ENCODE measurements around the gene PPFIA3. TPM values are rescaled to one million over a fixed set of nuclear protein-coding genes. Genes with fewer than 3 reads are reported as not detected.

Gene PPFIA3
- total RNA-seq, 4 donors from 2014 or later = 10.9 to 20.9 (median 13.8) TPM

DNA sequence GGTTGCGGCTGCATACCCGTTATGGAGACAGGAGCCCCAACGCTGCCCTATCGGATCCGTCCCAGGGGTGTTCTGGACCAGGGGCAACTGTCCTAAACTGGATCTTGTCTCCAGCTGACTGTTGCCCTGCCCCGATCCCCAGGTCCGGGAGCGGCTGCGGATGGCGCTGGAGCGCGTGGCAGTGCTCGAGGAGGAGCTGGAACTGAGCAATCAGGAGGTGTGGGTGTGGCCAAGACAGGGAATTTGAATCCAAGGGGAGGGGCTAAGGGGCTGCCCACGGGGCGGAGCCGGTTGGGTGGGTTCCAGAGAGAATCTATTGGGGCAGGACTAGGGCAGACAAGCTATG lies 9.9 kb downstream of the PPFIA3 start:
- TF ChIP-seq, protein P1, sequence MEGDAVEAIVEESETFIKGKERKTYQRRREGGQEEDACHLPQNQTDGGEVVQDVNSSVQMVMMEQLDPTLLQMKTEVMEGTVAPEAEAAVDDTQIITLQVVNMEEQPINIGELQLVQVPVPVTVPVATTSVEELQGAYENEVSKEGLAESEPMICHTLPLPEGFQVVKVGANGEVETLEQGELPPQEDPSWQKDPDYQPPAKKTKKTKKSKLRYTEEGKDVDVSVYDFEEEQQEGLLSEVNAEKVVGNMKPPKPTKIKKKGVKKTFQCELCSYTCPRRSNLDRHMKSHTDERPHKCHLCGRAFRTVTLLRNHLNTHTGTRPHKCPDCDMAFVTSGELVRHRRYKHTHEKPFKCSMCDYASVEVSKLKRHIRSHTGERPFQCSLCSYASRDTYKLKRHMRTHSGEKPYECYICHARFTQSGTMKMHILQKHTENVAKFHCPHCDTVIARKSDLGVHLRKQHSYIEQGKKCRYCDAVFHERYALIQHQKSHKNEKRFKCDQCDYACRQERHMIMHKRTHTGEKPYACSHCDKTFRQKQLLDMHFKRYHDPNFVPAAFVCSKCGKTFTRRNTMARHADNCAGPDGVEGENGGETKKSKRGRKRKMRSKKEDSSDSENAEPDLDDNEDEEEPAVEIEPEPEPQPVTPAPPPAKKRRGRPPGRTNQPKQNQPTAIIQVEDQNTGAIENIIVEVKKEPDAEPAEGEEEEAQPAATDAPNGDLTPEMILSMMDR (IDR thresholded peaks at IDR 0.05) = no peak
- TF ChIP-seq POLR2A (IDR thresholded peaks at IDR 0.05) = no peak
- Histone ChIP-seq H3K27me3 (no peaks in the 10 kb centered on the region), H3K4me3 (no peak overlapping the region), H3K27ac (no peak overlapping the region), H3K9me3 (no peaks in the 10 kb centered on the region), H3K4me1 (peaks cover 5 to 57% (median 27%) of the 10 kb centered on the region in 3 donors), H3K36me3 (peaks cover 0 to 15% (median 0%) of the 10 kb centered on the region in 3 donors)
- no peak for DNase-seq
- WGBS, 2 donors = 70 to 76% methylated on average over 11 to 12 of the region's 16 CpGs
- intact Hi-C loops (cut with DNase I) = no loop called here

DNA sequence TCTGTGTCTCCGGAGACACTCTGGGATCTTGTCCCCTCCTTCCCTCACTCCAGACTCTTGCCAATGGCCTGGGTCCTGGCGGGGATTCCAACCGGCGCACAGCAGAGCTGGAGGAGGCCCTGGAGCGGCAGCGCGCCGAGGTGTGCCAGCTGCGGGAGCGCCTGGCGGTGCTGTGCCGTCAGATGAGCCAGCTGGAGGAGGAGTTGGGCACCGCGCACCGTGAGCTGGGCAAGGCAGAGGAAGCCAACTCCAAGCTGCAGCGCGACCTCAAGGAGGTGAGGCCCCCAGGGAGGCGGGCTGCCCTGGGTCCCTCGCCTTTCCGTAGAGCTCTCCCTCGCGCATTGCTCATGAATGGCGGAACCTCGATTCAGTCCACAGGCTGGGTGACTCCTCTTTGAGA lies 11.0 kb downstream of the PPFIA3 start:
- H3K27ac ChIP-seq = no peak overlapping the region
- 80 to 92% methylated on average over 12 to 20 of the region's 24 CpGs for WGBS, 2 donors
- TF ChIP-seq, protein P1 (IDR thresholded peaks at IDR 0.05) = no peak
- no peak for TF ChIP-seq POLR2A (IDR thresholded peaks at IDR 0.05)
- DNase-seq = no peak
- H3K9me3 ChIP-seq = no peaks in the 10 kb centered on the region
- H3K4me3 ChIP-seq = no peak overlapping the region
- no peaks in the 10 kb centered on the region for H3K27me3 ChIP-seq
- intact Hi-C loops (cut with DNase I) = no loop called here
- H3K36me3 ChIP-seq = peaks cover 0 to 25% (median 0%) of the 10 kb centered on the region in 3 donors
- H3K4me1 ChIP-seq = peaks cover 5 to 57% (median 23%) of the 10 kb centered on the region in 3 donors

DNA sequence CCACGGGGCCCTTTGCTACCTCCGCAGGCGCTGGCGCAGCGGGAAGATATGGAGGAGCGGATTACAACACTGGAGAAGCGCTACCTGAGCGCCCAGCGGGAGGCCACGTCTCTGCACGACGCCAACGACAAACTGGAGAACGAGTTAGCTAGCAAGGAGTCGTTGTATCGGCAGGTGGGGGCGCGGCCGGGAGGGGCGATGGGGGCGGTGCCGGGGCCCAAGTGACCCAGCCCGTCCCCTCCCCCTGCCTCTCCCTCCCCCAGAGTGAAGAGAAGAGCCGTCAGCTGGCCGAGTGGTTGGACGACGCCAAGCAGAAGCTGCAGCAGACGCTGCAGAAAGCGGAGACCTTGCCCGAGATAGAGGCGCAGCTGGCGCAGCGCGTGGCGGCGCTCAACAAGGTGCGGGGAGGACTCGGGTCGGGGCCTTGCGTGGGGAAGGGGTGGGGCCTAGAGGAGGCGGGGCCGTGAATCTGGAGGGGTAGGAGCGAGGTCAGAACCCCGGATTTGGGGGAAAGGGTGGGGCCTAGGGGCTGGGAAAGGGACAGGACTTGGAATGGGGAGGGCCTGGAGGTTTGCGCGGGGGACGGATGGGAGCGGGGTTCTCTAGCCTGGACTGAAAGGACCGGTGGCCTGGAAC lies 13.7 kb downstream of the PPFIA3 start:
- H3K4me3 ChIP-seq = peak overlapping the region in 3 of 4 donors; percentile 30 to 39 (median 31)
- no peaks in the 10 kb centered on the region for H3K9me3 ChIP-seq
- H3K36me3 ChIP-seq = peaks cover 0 to 25% (median 0%) of the 10 kb centered on the region in 3 donors
- peaks cover 0 to 62% (median 28%) of the 10 kb centered on the region in 3 donors for H3K4me1 ChIP-seq
- intact Hi-C loops (cut with DNase I) = no loop called here
- WGBS, 2 donors = 12% methylated on average over 16 to 24 of the region's 49 CpGs
- H3K27ac ChIP-seq = peak overlapping the region; percentile 14 to 81 (median 52)
- no peak for TF ChIP-seq POLR2A (IDR thresholded peaks at IDR 0.05)
- TF ChIP-seq, protein P1 (IDR thresholded peaks at IDR 0.05) = no peak
- peaks cover 0 to 3% (median 0%) of the 10 kb centered on the region in 4 donors for H3K27me3 ChIP-seq
- no peak for DNase-seq

DNA sequence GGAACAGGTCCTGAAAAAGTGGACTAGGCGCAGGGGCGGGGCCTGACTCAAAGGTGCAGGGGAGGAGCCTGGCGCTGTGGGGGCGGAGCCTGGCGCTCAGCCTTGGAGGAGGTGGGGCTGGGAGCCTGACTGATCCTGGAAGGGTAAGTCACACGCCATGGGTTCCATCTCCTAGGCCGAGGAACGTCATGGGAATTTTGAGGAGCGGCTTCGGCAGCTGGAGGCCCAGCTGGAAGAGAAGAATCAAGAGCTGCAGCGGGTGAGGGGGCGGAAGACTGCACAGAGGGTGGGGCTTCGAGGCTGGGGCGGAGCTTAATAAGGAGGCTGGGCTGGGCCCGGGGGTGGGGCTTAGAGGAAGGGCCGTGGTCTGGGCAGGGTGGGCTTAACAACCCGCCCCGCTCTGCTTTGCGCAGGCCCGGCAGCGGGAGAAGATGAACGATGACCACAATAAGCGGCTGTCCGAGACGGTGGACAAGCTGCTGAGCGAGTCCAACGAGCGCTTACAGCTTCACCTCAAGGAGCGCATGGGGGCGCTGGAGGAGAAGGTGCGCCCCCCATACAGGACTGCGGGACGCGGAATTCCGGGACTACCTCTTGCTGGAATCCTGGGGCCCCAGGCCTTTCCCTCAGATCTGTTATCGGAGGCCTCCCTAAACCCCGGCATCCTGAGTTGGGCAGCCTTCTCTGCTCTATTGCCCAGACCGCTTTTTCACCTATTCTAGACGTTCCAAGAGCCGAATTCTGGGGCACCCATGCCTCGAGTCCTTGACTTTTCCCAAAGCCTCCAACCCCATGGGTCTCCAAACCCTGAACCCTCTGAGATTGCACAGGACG lies 14.5 kb downstream of the PPFIA3 start:
- peak overlapping the region in 3 of 4 donors; percentile 30 to 39 (median 31) for H3K4me3 ChIP-seq
- no peaks in the 10 kb centered on the region for H3K9me3 ChIP-seq
- peaks cover 0 to 25% (median 0%) of the 10 kb centered on the region in 3 donors for H3K36me3 ChIP-seq
- peaks cover 0 to 54% (median 23%) of the 10 kb centered on the region in 3 donors for H3K4me1 ChIP-seq
- WGBS, 2 donors = 25 to 44% methylated on average over 37 to 41 of the region's 42 CpGs
- peak overlapping the region; percentile 28 to 81 (median 70) for H3K27ac ChIP-seq
- intact Hi-C loops (cut with DNase I) = no loop called here
- DNase-seq = no peak
- H3K27me3 ChIP-seq = peaks cover 0 to 3% (median 0%) of the 10 kb centered on the region in 4 donors
- TF ChIP-seq POLR2A (IDR thresholded peaks at IDR 0.05) = no peak
- TF ChIP-seq, protein P1 (IDR thresholded peaks at IDR 0.05) = no peak

DNA sequence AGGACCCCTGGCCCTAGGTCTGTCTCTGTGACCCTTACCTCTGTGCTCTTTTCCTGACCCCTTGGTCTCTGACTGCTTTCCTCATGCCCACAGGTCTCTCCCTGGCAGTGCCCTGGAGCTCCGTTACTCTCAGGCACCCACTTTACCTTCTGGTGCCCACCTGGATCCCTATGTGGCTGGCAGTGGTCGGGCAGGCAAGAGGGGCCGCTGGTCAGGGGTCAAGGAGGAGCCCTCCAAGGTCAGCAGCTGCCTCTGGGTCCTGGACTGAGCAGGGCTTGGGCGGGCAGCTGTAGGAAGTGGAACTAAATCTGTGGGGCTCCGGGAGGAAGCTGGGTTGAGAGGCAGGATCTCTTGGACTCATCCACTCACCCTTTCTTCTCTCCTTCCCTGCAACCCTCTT lies 16.3 kb downstream of the PPFIA3 start:
- peaks cover 0 to 3% (median 0%) of the 10 kb centered on the region in 4 donors for H3K27me3 ChIP-seq
- peaks cover 0 to 15% (median 0%) of the 10 kb centered on the region in 3 donors for H3K36me3 ChIP-seq
- intact Hi-C loops (cut with DNase I) = no loop called here
- H3K27ac ChIP-seq = peak overlapping the region; percentile 56 to 84 (median 78)
- H3K9me3 ChIP-seq = no peaks in the 10 kb centered on the region
- WGBS, 2 donors = 83% methylated on average over 2 of the region's 5 CpGs; no CpG with 5 or more reads in 1 of the 2 donors
- TF ChIP-seq POLR2A (IDR thresholded peaks at IDR 0.05) = no peak
- TF ChIP-seq, protein P1 (IDR thresholded peaks at IDR 0.05) = no peak
- peaks cover 0 to 49% (median 22%) of the 10 kb centered on the region in 3 donors for H3K4me1 ChIP-seq
- no peak for DNase-seq
- peak overlapping the region in 1 of 4 donors; percentile 12 for H3K4me3 ChIP-seq

All from esophagus squamous epithelium (tissue), 5 donors.